Neural progenitor cell (in vitro differentiated cells): ENCODE data around the gene SLC17A7. TPM values are rescaled to one million over a fixed set of nuclear protein-coding genes. Genes with fewer than 3 reads are reported as not detected.

Experiments
- DNase-seq: peaks from one replicate; pipeline ENCODE4 v3.0.0-alpha.2; 2016; ENCODE audit warnings: low spot score
- H2AFZ ChIP-seq: fragments of 200-600 bp; sonication (generic); replicated peaks from 2 replicates; pipeline ENCODE4 v1.6.1; 2016; ENCODE audit warnings: antibody characterized with exemption
- H3F3A ChIP-seq: fragments of 200-600 bp; sonication (generic); 2 replicates; pipeline ENCODE4 v1.6.1; 2016; ENCODE audit warnings: antibody characterized with exemption, low read depth
- H3K27ac ChIP-seq: fragments of 200-600 bp; sonication (generic); 2 replicates; pipeline ENCODE4 v1.5.1; 2016; ENCODE audit warnings: mild to moderate bottlenecking
- H3K27me3 ChIP-seq: fragments of 200-600 bp; sonication (generic); 2 replicates; pipeline ENCODE4 v1.6.1; 2016; ENCODE audit warnings: mild to moderate bottlenecking, moderate library complexity
- H3K36me3 ChIP-seq: fragments of 200-600 bp; sonication (generic); 2 replicates; pipeline ENCODE4 v1.5.1; 2016
- H3K4me1 ChIP-seq: fragments of 200-600 bp; sonication (generic); 2 replicates; pipeline ENCODE4 v1.6.1; 2016; ENCODE audit warnings: mixed run types
- H3K4me2 ChIP-seq: fragments of 200-600 bp; sonication (generic); 2 replicates; pipeline ENCODE4 v1.6.1; 2016
- H3K4me3 ChIP-seq: fragments of 200-600 bp; sonication (generic); 2 replicates; pipeline ENCODE4 v1.5.1; 2016
- H3K79me2 ChIP-seq: fragments of 200-600 bp; sonication (generic); 2 replicates; pipeline ENCODE4 v1.6.1; 2016; ENCODE audit warnings: low read depth
- H3K9ac ChIP-seq: fragments of 200-600 bp; sonication (generic); 2 replicates; pipeline ENCODE4 v1.6.1; 2016
- H3K9me3 ChIP-seq: fragments of 200-600 bp; sonication (generic); 2 replicates; pipeline ENCODE4 v1.5.1; 2016; ENCODE audit warnings: low read depth
- H4K20me1 ChIP-seq: fragments of 200-600 bp; sonication (generic); 2 replicates; pipeline ENCODE4 v1.6.1; 2016; ENCODE audit warnings: low read depth
- H3K27ac Mint-ChIP-seq: 3 replicates; pipeline ENCODE4 v1.8.0; 2021; ENCODE audit warnings: mixed read lengths
- H3K27me3 Mint-ChIP-seq: 2 replicates; pipeline ENCODE4 v1.8.0; 2022; ENCODE audit warnings: low read depth, mild to moderate bottlenecking, inconsistent platforms, moderate library complexity, mixed read lengths; ENCODE audit not compliant: insufficient read depth
- H3K36me3 Mint-ChIP-seq: 3 replicates; pipeline ENCODE4 v1.8.0; 2021; ENCODE audit warnings: mixed read lengths
- H3K4me1 Mint-ChIP-seq: 3 replicates; pipeline ENCODE4 v1.8.0; 2021; ENCODE audit warnings: mixed read lengths
- H3K4me3 Mint-ChIP-seq: 3 replicates; pipeline ENCODE4 v1.8.0; 2021; ENCODE audit warnings: mild to moderate bottlenecking, moderate library complexity, mixed read lengths
- H3K9me3 Mint-ChIP-seq: 3 replicates; pipeline ENCODE4 v1.8.0; 2020; ENCODE audit warnings: mixed read lengths
- EZH2 ChIP-seq: fragments of 200-600 bp; sonication (generic); IDR thresholded peaks from 2 replicates; pipeline ENCODE4 v1.6.1; 2017; ENCODE audit warnings: antibody characterized with exemption, mild to moderate bottlenecking, moderate library complexity
- EZH2phosphoT487 ChIP-seq: fragments of 200-600 bp; sonication (generic); IDR thresholded peaks from 2 replicates; pipeline ENCODE4 v1.6.1; 2017; ENCODE audit warnings: antibody characterized with exemption
- total RNA-seq: library from RNA; depleted of rRNA; stranded (reverse); fragments of >200 nt; gene quantifications from 2 replicates; pipeline ENCODE4 v1.2.3, GENCODE V29; 2015; ENCODE audit warnings: low replicate concordance
- TF ChIP-seq, protein P1 (sequence below): fragments of 200-600 bp; sonication (generic); IDR thresholded peaks from 2 replicates; pipeline ENCODE4 v1.5.1; 2017; ENCODE audit warnings: antibody characterized with exemption, mild to moderate bottlenecking

SLC17A7 gene
- total RNA-seq, 1 donor from 2014 or later = 1.4 TPM

DNA sequence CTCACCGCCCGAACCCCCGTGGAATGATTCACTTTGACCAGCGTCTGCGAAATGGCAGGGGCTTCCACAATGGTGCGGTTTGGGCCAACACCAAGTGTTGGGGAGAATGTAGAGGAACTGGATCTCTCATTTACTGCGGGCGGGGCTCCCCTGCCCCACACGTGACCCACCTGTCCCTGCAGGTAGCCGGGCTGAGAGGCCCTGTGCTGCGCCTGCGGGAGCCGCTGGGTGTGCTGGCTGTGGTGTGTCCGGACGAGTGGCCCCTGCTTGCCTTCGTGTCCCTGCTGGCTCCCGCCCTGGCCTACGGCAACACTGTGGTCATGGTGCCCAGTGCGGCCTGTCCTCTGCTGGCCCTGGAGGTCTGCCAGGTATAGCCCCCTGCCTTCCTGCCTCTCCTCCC, 26.9 kb upstream of the SLC17A7 start:
- Mint-ChIP-seq H3K36me3 (peaks cover 7% of the 10 kb centered on the region), H3K4me3 (no peak overlapping the region), H3K4me1 (peaks cover 6% of the 10 kb centered on the region), H3K27me3 (peaks cover 3% of the 10 kb centered on the region), H3K27ac (no peak overlapping the region), H3K9me3 (no peaks in the 10 kb centered on the region)
- Histone ChIP-seq H3K36me3 (no peaks in the 10 kb centered on the region), H3K27me3 (no peaks in the 10 kb centered on the region), H3K4me1 (peaks cover 7% of the 10 kb centered on the region), H3F3A (peaks cover 13% of the 10 kb centered on the region), H3K4me2 (no peak overlapping the region), H4K20me1 (no peaks in the 10 kb centered on the region), H2AFZ (no peak overlapping the region), H3K4me3 (no peak overlapping the region), H3K27ac (no peak overlapping the region), H3K9me3 (no peaks in the 10 kb centered on the region), H3K79me2 (no peaks in the 10 kb centered on the region), H3K9ac (no peak overlapping the region)
- TF ChIP-seq, protein P1, sequence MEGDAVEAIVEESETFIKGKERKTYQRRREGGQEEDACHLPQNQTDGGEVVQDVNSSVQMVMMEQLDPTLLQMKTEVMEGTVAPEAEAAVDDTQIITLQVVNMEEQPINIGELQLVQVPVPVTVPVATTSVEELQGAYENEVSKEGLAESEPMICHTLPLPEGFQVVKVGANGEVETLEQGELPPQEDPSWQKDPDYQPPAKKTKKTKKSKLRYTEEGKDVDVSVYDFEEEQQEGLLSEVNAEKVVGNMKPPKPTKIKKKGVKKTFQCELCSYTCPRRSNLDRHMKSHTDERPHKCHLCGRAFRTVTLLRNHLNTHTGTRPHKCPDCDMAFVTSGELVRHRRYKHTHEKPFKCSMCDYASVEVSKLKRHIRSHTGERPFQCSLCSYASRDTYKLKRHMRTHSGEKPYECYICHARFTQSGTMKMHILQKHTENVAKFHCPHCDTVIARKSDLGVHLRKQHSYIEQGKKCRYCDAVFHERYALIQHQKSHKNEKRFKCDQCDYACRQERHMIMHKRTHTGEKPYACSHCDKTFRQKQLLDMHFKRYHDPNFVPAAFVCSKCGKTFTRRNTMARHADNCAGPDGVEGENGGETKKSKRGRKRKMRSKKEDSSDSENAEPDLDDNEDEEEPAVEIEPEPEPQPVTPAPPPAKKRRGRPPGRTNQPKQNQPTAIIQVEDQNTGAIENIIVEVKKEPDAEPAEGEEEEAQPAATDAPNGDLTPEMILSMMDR = no peak
- no peak for TF ChIP-seq EZH2
- no peak for TF ChIP-seq EZH2phosphoT487
- no peak for DNase-seq

GRCh38 chr19:49465371-49465770, 24.0 kb upstream of the SLC17A7 start:
- H3K4me1 Mint-ChIP-seq = peaks cover 6% of the 10 kb centered on the region
- no peaks in the 10 kb centered on the region for H3K79me2 ChIP-seq
- H3K27me3 ChIP-seq = no peaks in the 10 kb centered on the region

DNA sequence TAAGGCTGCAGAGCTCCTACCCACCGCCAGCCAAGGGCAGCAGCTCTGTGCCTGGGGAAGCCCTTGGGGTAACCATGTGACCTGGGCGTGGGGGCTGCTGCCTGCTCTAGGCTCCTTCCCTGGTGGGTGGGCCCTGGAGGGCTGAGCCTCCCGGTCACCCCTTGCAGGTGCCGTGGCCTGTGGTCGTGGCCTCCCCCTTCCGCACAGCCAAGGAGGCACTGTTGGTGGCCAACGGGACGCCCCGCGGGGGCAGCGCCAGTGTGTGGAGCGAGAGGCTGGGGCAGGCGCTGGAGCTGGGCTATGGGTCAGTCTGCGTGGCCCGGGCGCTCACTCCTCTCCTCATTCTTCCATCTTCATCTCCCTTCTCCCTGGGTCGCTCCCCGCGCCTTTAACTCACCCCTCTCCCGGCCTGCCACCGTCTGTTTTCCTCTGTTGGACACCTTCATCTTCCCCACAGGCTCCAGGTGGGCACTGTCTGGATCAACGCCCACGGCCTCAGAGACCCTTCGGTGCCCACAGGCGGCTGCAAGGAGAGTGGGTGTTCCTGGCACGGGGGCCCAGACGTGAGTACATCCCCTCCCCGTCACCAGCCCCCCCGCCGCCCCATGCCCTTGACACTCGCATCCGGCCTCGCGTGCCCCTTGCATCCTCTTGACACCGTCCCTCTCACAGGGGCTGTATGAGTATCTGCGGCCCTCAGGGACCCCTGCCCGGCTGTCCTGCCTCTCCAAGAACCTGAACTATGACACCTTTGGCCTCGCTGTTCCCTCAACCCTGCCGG, 22.8 kb upstream of the SLC17A7 start:
- H3K4me1 Mint-ChIP-seq = peaks cover 5% of the 10 kb centered on the region
- H3K27me3 ChIP-seq = no peaks in the 10 kb centered on the region
- no peak overlapping the region for H3K27ac ChIP-seq
- TF ChIP-seq EZH2 (no peak), EZH2phosphoT487 (no peak)
- TF ChIP-seq, protein P1 = no peak
- H3K9me3 Mint-ChIP-seq = no peaks in the 10 kb centered on the region
- H4K20me1 ChIP-seq = no peaks in the 10 kb centered on the region
- no peak overlapping the region for H3K4me3 Mint-ChIP-seq
- H3K27me3 Mint-ChIP-seq = peaks cover 2% of the 10 kb centered on the region
- H3K27ac Mint-ChIP-seq = no peak overlapping the region
- no peak overlapping the region for H3K4me3 ChIP-seq
- H3F3A ChIP-seq = peaks cover 2% of the 10 kb centered on the region
- H3K9ac ChIP-seq = no peak overlapping the region
- no peak for DNase-seq
- H3K36me3 ChIP-seq = no peaks in the 10 kb centered on the region
- H3K79me2 ChIP-seq = no peaks in the 10 kb centered on the region
- no peak overlapping the region for H2AFZ ChIP-seq
- H3K9me3 ChIP-seq = no peaks in the 10 kb centered on the region
- peaks cover 9% of the 10 kb centered on the region for H3K36me3 Mint-ChIP-seq
- peaks cover 5% of the 10 kb centered on the region for H3K4me1 ChIP-seq
- H3K4me2 ChIP-seq = no peak overlapping the region

More at GRCh38 chr19:49465371-49465770, 24.0 kb upstream of the SLC17A7 start:
- TF ChIP-seq, protein P1 = no peak
- TF ChIP-seq EZH2phosphoT487 (no peak), EZH2 (no peak)
- Histone ChIP-seq H3K27ac (no peak overlapping the region), H4K20me1 (no peaks in the 10 kb centered on the region), H3K9me3 (no peaks in the 10 kb centered on the region), H2AFZ (no peak overlapping the region), H3F3A (peaks cover 6% of the 10 kb centered on the region), H3K36me3 (no peaks in the 10 kb centered on the region), H3K4me1 (peaks cover 7% of the 10 kb centered on the region), H3K9ac (no peak overlapping the region), H3K4me2 (no peak overlapping the region), H3K4me3 (no peak overlapping the region)
- Mint-ChIP-seq H3K27ac (no peak overlapping the region), H3K9me3 (no peaks in the 10 kb centered on the region), H3K36me3 (peaks cover 10% of the 10 kb centered on the region), H3K27me3 (peaks cover 2% of the 10 kb centered on the region), H3K4me3 (no peak overlapping the region)
- DNase-seq = no peak
